CD4-positive, CD25-positive, alpha-beta regulatory T cell (primary cell): Measurements from ENCODE around the gene UFD1. TPM values are rescaled to one million over a fixed set of nuclear protein-coding genes. Genes with fewer than 3 reads are reported as not detected.

Experiments
- ATAC-seq, 2 donors: fragments of 150-1000 bp; cut with Tn5 transposase; one replicate each; pipeline ENCODE4 v1.10.0; 2021; ENCODE audit warnings: low read depth in 2 of 2, moderate number of reproducible peaks in 2 of 2, moderate library complexity in 1 of 2
- DNase-seq, 3 donors: peaks; one replicate each; pipeline versions ENCODE4 v3.0.0 to v3.0.0-alpha.2; 2012 to 2022; ENCODE audit warnings: mixed read lengths in 1 of 3
- H3K27ac ChIP-seq: one replicate; pipeline ENCODE4 v1.7.0; 2013; ENCODE audit warnings: mild to moderate bottlenecking, low read length; ENCODE audit not compliant: insufficient read depth, poor library complexity, severe bottlenecking
- H3K27me3 ChIP-seq: one replicate; pipeline ENCODE4 v1.7.0; 2013; ENCODE audit warnings: low read length; ENCODE audit not compliant: control insufficient read depth, insufficient read depth
- H3K36me3 ChIP-seq: one replicate; pipeline ENCODE4 v1.7.0; 2013; ENCODE audit warnings: mild to moderate bottlenecking, low read length, moderate library complexity; ENCODE audit not compliant: control insufficient read depth, insufficient read depth
- H3K4me1 ChIP-seq: 2 replicates; pipeline ENCODE4 v1.7.0; 2013; ENCODE audit warnings: mild to moderate bottlenecking, low read length; ENCODE audit not compliant: insufficient read depth, control insufficient read depth, poor library complexity, severe bottlenecking
- H3K4me3 ChIP-seq: one replicate; pipeline ENCODE4 v1.7.0; 2013; ENCODE audit warnings: low read depth, mild to moderate bottlenecking, low read length, moderate library complexity
- H3K9me3 ChIP-seq, 2 experiments: 1 replicate in 1 of 2; 2 replicates in 1 of 2; pipeline ENCODE4 v1.7.0; 2013; ENCODE audit warnings: low read length in 2 of 2, mild to moderate bottlenecking in 1 of 2, moderate library complexity in 1 of 2; ENCODE audit not compliant: control insufficient read depth in 2 of 2
- H3K27ac Mint-ChIP-seq, 3 donors: one replicate each; pipeline ENCODE4 v1.8.0; 2020 to 2022; ENCODE audit warnings: mild to moderate bottlenecking in 3 of 3, mixed read lengths in 3 of 3, moderate library complexity in 2 of 3
- H3K27me3 Mint-ChIP-seq: one replicate; pipeline ENCODE4 v1.8.0; 2022; ENCODE audit warnings: mild to moderate bottlenecking, mixed read lengths
- H3K36me3 Mint-ChIP-seq: one replicate; pipeline ENCODE4 v1.8.0; 2020; ENCODE audit warnings: mixed read lengths
- H3K4me1 Mint-ChIP-seq, 4 donors: one replicate each; pipeline ENCODE4 v1.8.0; 2020 to 2022; ENCODE audit warnings: mixed read lengths in 4 of 4, mild to moderate bottlenecking in 1 of 4
- H3K4me3 Mint-ChIP-seq, 4 donors: one replicate each; pipeline ENCODE4 v1.8.0; 2020 to 2022; ENCODE audit warnings: mild to moderate bottlenecking in 4 of 4, mixed read lengths in 4 of 4, moderate library complexity in 3 of 4
- H3K9me3 Mint-ChIP-seq, 7 donors: one replicate each; pipeline ENCODE4 v1.8.0; 2020 to 2022; ENCODE audit warnings: mixed read lengths in 7 of 7, mild to moderate bottlenecking in 3 of 7, moderate library complexity in 2 of 7
- polyA plus RNA-seq, 4 donors: library from polyadenylated mRNA; unstranded; fragments of 300-500 nt; fragmentation: Illumina TruSeq; gene quantifications; one replicate each; pipeline ENCODE4 v1.2.3, GENCODE V29; 2021
- total RNA-seq: library from RNA; stranded (reverse); gene quantifications from one replicate; pipeline ENCODE4 v1.2.3, GENCODE V29; 2022

Gene UFD1
- total and polyA plus RNA-seq, 5 donors from 2014 or later, result 97.7 to 146 (median 113) TPM

- Mint-ChIP-seq H3K9me3 (no peaks in the 10 kb centered on the region), H3K4me3 (no peak overlapping the region), H3K36me3 (peaks cover 37% of the 10 kb centered on the region), H3K27ac (no peak overlapping the region), H3K27me3 (no peaks in the 10 kb centered on the region), H3K4me1 (peaks cover 0 to 17% (median 11%) of the 10 kb centered on the region in 4 donors)
- H3K27ac ChIP-seq, result no peak overlapping the region
- peaks cover 61% of the 10 kb centered on the region for H3K36me3 ChIP-seq
- DNase-seq, result no peak
- no peak overlapping the region for H3K4me3 ChIP-seq
- H3K27me3 ChIP-seq, result no peaks in the 10 kb centered on the region
- no peaks in the 10 kb centered on the region for H3K4me1 ChIP-seq
- ATAC-seq, result no peak
- H3K9me3 ChIP-seq, result no peaks in the 10 kb centered on the region
Measured at GRCh38 chr22:19407649-19408606, 71.1 kb downstream of the UFD1 start.

GRCh38 chr22:19406846-19407245, 72.1 kb downstream of the UFD1 start:
- ATAC-seq, result no peak

GRCh38 chr22:19406281-19406811, 72.6 kb downstream of the UFD1 start:
- no peaks in the 10 kb centered on the region for H3K27me3 Mint-ChIP-seq
- no peaks in the 10 kb centered on the region for H3K4me1 ChIP-seq
- H3K9me3 Mint-ChIP-seq, result no peaks in the 10 kb centered on the region
- no peaks in the 10 kb centered on the region for H3K27me3 ChIP-seq
- H3K36me3 ChIP-seq, result peaks cover 71% of the 10 kb centered on the region
- peaks cover 43% of the 10 kb centered on the region for H3K36me3 Mint-ChIP-seq
- no peak overlapping the region for H3K4me3 ChIP-seq
- H3K4me1 Mint-ChIP-seq, result peaks cover 0 to 5% (median 2%) of the 10 kb centered on the region in 4 donors
- DNase-seq, result peak in 1 of 3 donors; percentile 16
- peak overlapping the region in 1 of 3 donors; percentile 90 for H3K27ac Mint-ChIP-seq
- no peak for ATAC-seq
- H3K4me3 Mint-ChIP-seq, result no peak overlapping the region
- H3K27ac ChIP-seq, result no peak overlapping the region
- no peaks in the 10 kb centered on the region for H3K9me3 ChIP-seq

More at GRCh38 chr22:19406846-19407245, 72.1 kb downstream of the UFD1 start:
- Mint-ChIP-seq H3K4me3 (no peak overlapping the region), H3K27ac (no peak overlapping the region), H3K4me1 (peaks cover 0 to 8% (median 3%) of the 10 kb centered on the region in 4 donors), H3K27me3 (no peaks in the 10 kb centered on the region), H3K9me3 (no peaks in the 10 kb centered on the region), H3K36me3 (peaks cover 40% of the 10 kb centered on the region)
- Histone ChIP-seq H3K4me1 (no peaks in the 10 kb centered on the region), H3K27ac (no peak overlapping the region), H3K9me3 (no peaks in the 10 kb centered on the region), H3K27me3 (no peaks in the 10 kb centered on the region), H3K36me3 (peaks cover 67% of the 10 kb centered on the region), H3K4me3 (no peak overlapping the region)
- DNase-seq, result no peak

GRCh38 chr22:19405652-19406051, 73.3 kb downstream of the UFD1 start:
- Mint-ChIP-seq H3K27ac (peak overlapping the region in 1 of 3 donors; percentile 48), H3K4me1 (peaks cover 0 to 10% (median 0%) of the 10 kb centered on the region in 4 donors), H3K4me3 (no peak overlapping the region), H3K27me3 (no peaks in the 10 kb centered on the region), H3K9me3 (no peaks in the 10 kb centered on the region), H3K36me3 (peaks cover 50% of the 10 kb centered on the region)
- Histone ChIP-seq H3K9me3 (no peaks in the 10 kb centered on the region), H3K27me3 (no peaks in the 10 kb centered on the region), H3K4me1 (no peaks in the 10 kb centered on the region), H3K36me3 (peaks cover 71% of the 10 kb centered on the region), H3K27ac (no peak overlapping the region), H3K4me3 (no peak overlapping the region)
- ATAC-seq (no peak), DNase-seq (no peak)

GRCh38 chr22:19405133-19405532, 73.9 kb downstream of the UFD1 start:
- H3K36me3 Mint-ChIP-seq, result peaks cover 55% of the 10 kb centered on the region
- H3K9me3 Mint-ChIP-seq, result no peaks in the 10 kb centered on the region
- H3K27me3 Mint-ChIP-seq, result no peaks in the 10 kb centered on the region
- Histone ChIP-seq H3K27ac (no peak overlapping the region), H3K4me3 (no peak overlapping the region), H3K27me3 (no peaks in the 10 kb centered on the region), H3K9me3 (no peaks in the 10 kb centered on the region), H3K4me1 (no peaks in the 10 kb centered on the region), H3K36me3 (peaks cover 66% of the 10 kb centered on the region)
- H3K4me1 Mint-ChIP-seq, result peaks cover 0 to 10% (median 0%) of the 10 kb centered on the region in 4 donors
- no peak for DNase-seq
- H3K4me3 Mint-ChIP-seq, result no peak overlapping the region
- no peak for ATAC-seq
- peak overlapping the region in 2 of 3 donors; percentile 29 to 84 for H3K27ac Mint-ChIP-seq

- Histone ChIP-seq H3K4me1 (no peaks in the 10 kb centered on the region), H3K9me3 (no peaks in the 10 kb centered on the region), H3K4me3 (no peak overlapping the region), H3K27ac (no peak overlapping the region), H3K36me3 (peaks cover 65% of the 10 kb centered on the region), H3K27me3 (no peaks in the 10 kb centered on the region)
- Mint-ChIP-seq H3K9me3 (no peaks in the 10 kb centered on the region), H3K27me3 (no peaks in the 10 kb centered on the region), H3K36me3 (peaks cover 55% of the 10 kb centered on the region), H3K4me3 (no peak overlapping the region), H3K27ac (peak overlapping the region in 1 of 3 donors; percentile 84), H3K4me1 (peaks cover 0 to 10% (median 0%) of the 10 kb centered on the region in 4 donors)
- ATAC-seq (no peak), DNase-seq (no peak)
Measured at GRCh38 chr22:19404676-19405075, 74.3 kb downstream of the UFD1 start.

- peaks cover 66% of the 10 kb centered on the region for H3K36me3 ChIP-seq
- H3K36me3 Mint-ChIP-seq, result peaks cover 50% of the 10 kb centered on the region
Measured at GRCh38 chr22:19402642-19403191, 76.3 kb downstream of the UFD1 start.

More at GRCh38 chr22:19402642-19403191, 76.3 kb downstream of the UFD1 start:
- Histone ChIP-seq H3K4me3 (no peak overlapping the region), H3K27ac (no peak overlapping the region), H3K4me1 (no peaks in the 10 kb centered on the region), H3K9me3 (no peaks in the 10 kb centered on the region), H3K27me3 (no peaks in the 10 kb centered on the region)
- H3K4me3 Mint-ChIP-seq, result no peak overlapping the region
- peaks cover 0 to 10% (median 0%) of the 10 kb centered on the region in 4 donors for H3K4me1 Mint-ChIP-seq
- H3K27ac Mint-ChIP-seq, result no peak overlapping the region
- ATAC-seq, result no peak
- no peaks in the 10 kb centered on the region for H3K9me3 Mint-ChIP-seq
- no peaks in the 10 kb centered on the region for H3K27me3 Mint-ChIP-seq
- DNase-seq, result no peak
